Neural cell (in vitro differentiated cells): ENCODE results near the gene HOXC5.

Source experiments
- EP300 ChIP-seq: fragments of 450-650 bp; conservative IDR thresholded peaks from 2 replicates; pipeline ENCODE4 v1.6.1; 2014; ENCODE audit warnings: antibody characterized with exemption, mild to moderate bottlenecking, moderate library complexity; ENCODE audit not compliant: poor library complexity, severe bottlenecking
- EZH2 ChIP-seq: fragments of 200-600, 300-800 bp; shearing (Covaris generic), sonication (generic); IDR thresholded peaks from 2 replicates; pipeline ENCODE4 v1.6.1; 2014; ENCODE audit warnings: antibody characterized with exemption, low read length, borderline replicate concordance, mild to moderate bottlenecking; ENCODE audit not compliant: insufficient read depth, poor library complexity, severe bottlenecking
- MXI1 ChIP-seq: fragments of 450-650 bp; conservative IDR thresholded peaks from 2 replicates; pipeline ENCODE4 v1.6.1; 2014; ENCODE audit warnings: antibody characterized with exemption, mild to moderate bottlenecking; ENCODE audit not compliant: poor library complexity, severe bottlenecking
- POLR2AphosphoS5 ChIP-seq: IDR thresholded peaks from 2 replicates; pipeline ENCODE4 v1.6.1; 2012
- SMC3 ChIP-seq: fragments of 450-650 bp; conservative IDR thresholded peaks from 2 replicates; pipeline ENCODE4 v1.6.1; 2014; ENCODE audit warnings: antibody characterized with exemption, mild to moderate bottlenecking, moderate library complexity; ENCODE audit not compliant: poor library complexity
- TAF1 ChIP-seq: IDR thresholded peaks from 2 replicates; pipeline ENCODE4 v1.6.1; 2012; ENCODE audit warnings: low read depth
- TF ChIP-seq, protein P1 (sequence below): fragments of 450-650 bp; IDR thresholded peaks from 2 replicates; pipeline ENCODE4 v1.5.1; 2014; ENCODE audit warnings: antibody characterized with exemption, mild to moderate bottlenecking, moderate library complexity; ENCODE audit not compliant: poor library complexity, severe bottlenecking
- TF ChIP-seq, protein P2 (sequence below): IDR thresholded peaks from 2 replicates; pipeline ENCODE4 v1.6.1; 2012; ENCODE audit warnings: borderline replicate concordance

DNA sequence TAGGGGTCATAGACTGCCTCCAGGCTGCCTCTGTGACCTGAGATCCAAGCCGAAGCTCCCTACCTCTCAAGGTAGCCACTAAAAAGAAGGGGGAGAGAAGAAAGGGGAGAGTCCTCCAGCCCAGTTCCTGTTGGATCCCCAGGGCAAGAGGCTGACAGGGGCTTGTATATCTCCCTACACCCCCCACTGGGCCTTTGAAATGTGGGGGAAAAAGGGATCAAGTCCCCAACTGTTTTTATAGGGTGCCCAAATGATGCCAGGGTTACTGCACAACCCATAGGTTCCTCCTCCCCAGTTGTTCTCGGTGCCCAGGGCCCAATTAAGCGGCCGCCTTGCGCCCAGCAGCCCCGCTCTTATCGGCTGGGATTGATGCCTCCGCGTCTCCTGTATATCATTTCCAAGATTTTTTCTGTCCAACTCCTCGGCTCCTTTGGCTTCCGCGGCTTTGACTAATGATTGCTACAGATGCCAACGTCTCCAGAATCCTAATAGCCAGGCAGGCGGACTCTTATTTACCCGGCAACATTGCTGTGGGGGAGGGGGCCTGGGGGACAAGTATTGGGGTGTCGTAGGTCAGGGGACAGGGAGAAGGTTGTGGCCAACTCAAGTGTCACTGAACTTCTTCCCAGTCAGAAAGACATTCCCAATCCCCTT lies 13.1 kb downstream of the HOXC5 start:
- TF ChIP-seq MXI1 (no peak), EZH2 (no peak), POLR2AphosphoS5 (no peak), EP300 (no peak), SMC3 (no peak), TAF1 (no peak)
- TF ChIP-seq, protein P1, sequence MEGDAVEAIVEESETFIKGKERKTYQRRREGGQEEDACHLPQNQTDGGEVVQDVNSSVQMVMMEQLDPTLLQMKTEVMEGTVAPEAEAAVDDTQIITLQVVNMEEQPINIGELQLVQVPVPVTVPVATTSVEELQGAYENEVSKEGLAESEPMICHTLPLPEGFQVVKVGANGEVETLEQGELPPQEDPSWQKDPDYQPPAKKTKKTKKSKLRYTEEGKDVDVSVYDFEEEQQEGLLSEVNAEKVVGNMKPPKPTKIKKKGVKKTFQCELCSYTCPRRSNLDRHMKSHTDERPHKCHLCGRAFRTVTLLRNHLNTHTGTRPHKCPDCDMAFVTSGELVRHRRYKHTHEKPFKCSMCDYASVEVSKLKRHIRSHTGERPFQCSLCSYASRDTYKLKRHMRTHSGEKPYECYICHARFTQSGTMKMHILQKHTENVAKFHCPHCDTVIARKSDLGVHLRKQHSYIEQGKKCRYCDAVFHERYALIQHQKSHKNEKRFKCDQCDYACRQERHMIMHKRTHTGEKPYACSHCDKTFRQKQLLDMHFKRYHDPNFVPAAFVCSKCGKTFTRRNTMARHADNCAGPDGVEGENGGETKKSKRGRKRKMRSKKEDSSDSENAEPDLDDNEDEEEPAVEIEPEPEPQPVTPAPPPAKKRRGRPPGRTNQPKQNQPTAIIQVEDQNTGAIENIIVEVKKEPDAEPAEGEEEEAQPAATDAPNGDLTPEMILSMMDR = no peak
- TF ChIP-seq, protein P2, sequence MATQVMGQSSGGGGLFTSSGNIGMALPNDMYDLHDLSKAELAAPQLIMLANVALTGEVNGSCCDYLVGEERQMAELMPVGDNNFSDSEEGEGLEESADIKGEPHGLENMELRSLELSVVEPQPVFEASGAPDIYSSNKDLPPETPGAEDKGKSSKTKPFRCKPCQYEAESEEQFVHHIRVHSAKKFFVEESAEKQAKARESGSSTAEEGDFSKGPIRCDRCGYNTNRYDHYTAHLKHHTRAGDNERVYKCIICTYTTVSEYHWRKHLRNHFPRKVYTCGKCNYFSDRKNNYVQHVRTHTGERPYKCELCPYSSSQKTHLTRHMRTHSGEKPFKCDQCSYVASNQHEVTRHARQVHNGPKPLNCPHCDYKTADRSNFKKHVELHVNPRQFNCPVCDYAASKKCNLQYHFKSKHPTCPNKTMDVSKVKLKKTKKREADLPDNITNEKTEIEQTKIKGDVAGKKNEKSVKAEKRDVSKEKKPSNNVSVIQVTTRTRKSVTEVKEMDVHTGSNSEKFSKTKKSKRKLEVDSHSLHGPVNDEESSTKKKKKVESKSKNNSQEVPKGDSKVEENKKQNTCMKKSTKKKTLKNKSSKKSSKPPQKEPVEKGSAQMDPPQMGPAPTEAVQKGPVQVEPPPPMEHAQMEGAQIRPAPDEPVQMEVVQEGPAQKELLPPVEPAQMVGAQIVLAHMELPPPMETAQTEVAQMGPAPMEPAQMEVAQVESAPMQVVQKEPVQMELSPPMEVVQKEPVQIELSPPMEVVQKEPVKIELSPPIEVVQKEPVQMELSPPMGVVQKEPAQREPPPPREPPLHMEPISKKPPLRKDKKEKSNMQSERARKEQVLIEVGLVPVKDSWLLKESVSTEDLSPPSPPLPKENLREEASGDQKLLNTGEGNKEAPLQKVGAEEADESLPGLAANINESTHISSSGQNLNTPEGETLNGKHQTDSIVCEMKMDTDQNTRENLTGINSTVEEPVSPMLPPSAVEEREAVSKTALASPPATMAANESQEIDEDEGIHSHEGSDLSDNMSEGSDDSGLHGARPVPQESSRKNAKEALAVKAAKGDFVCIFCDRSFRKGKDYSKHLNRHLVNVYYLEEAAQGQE = no peak
